GM12864 (cell line): ENCODE results near the gene TAF1C.

Experiments used
- DNase-seq: peaks from one replicate; pipeline ENCODE4 v3.0.0-alpha.2; 2011; ENCODE audit warnings: low read depth
- H3K4me3 ChIP-seq: 2 replicates; pipeline ENCODE4 v1.5.1; 2011; ENCODE audit warnings: mild to moderate bottlenecking, low read depth, low read length, control low read depth
- CTCF ChIP-seq: IDR thresholded peaks from 2 replicates; pipeline ENCODE4 v1.5.1; 2011; ENCODE audit warnings: low read depth, mild to moderate bottlenecking, moderate library complexity, low read length, control low read depth, inconsistent platforms; ENCODE audit errors: missing control alignments

The TAF1C gene

GRCh38 chr16:84186685-84187437 lies at the start of gene TAF1C:
TAF1C (minus strand) TSS chr16:84187057; CDS start chr16:84184988, 2,069 bp downstream.
- TF ChIP-seq CTCF: peak; percentile 89
- peak within 1 kb of the TSS; percentile 79 for H3K4me3 ChIP-seq
- DNase-seq: peak; percentile 79

GRCh38 chr16:84234321-84235241 lies 47.7 kb upstream of the TAF1C start:
- DNase-seq: no peak
- no peak for TF ChIP-seq CTCF
- H3K4me3 ChIP-seq: no peak overlapping the region

GRCh38 chr16:84233748-84234147 lies 46.9 kb upstream of the TAF1C start:
- H3K4me3 ChIP-seq: no peak overlapping the region
- DNase-seq: no peak
- TF ChIP-seq CTCF: no peak

GRCh38 chr16:84232969-84233368 lies 46.1 kb upstream of the TAF1C start:
- H3K4me3 ChIP-seq: no peak overlapping the region
- TF ChIP-seq CTCF: no peak
- no peak for DNase-seq

- H3K4me3 ChIP-seq: no peak overlapping the region
- TF ChIP-seq CTCF: no peak
- DNase-seq: no peak
These were observed 45.2 kb upstream of the TAF1C start for GRCh38 chr16:84232060-84232459.

- no peak overlapping the region for H3K4me3 ChIP-seq
- TF ChIP-seq CTCF: no peak
- no peak for DNase-seq
These were observed 42.6 kb upstream of the TAF1C start for GRCh38 chr16:84229471-84229870.
